Measurements from ENCODE around the gene ENTPD1.
A peak's percentile ranks its signal among the peaks of the same experiment; 100 is the strongest.
"Not testable (repeated sequence)": the region's sequence is repeated elsewhere in the genome, so short reads cannot be mapped to it uniquely, and the experiment has no call there.

Gene ENTPD1, protein sequence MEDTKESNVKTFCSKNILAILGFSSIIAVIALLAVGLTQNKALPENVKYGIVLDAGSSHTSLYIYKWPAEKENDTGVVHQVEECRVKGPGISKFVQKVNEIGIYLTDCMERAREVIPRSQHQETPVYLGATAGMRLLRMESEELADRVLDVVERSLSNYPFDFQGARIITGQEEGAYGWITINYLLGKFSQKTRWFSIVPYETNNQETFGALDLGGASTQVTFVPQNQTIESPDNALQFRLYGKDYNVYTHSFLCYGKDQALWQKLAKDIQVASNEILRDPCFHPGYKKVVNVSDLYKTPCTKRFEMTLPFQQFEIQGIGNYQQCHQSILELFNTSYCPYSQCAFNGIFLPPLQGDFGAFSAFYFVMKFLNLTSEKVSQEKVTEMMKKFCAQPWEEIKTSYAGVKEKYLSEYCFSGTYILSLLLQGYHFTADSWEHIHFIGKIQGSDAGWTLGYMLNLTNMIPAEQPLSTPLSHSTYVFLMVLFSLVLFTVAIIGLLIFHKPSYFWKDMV

DNA sequence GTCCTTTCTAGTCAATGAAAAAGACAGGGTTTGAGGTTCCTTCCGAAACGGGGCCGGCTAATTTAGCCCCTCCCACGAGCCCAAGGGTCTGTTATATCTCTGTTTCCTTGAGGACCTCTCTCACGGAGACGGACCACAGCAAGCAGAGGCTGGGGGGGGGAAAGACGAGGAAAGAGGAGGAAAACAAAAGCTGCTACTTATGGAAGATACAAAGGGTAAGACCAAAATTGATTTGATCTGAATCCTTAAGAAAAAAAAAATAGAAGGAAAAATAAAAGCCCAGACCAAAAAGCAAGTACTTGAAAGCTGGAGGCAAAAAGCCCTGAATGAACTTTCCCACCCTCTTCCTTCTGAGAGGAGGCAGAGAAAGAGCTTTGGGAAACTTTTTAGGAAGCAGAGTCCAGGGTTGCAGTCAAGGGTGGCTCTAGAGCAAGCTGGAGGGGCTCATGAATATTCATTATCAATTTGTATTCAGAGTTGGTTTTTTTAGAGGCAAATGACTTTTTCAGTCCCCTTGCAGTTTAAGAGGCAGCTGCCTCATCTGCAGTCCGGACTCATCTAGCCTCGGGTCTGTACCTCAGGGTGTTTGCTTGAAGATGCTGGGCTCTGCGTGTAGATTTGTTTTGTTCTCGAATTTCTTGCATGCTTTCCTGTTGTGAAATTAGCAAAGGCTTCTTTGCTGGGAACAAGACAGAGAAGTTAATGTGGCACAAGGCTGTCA, at the start of gene ENTPD1:
Gene ENTPD1 (plus strand): TSS at position 123 of the 721 bp plus-strand sequence. CDS start 77 bp downstream, at position 200.
- DNase-seq (ENCODE audit: low spot score), result peak; percentile 63

DNA sequence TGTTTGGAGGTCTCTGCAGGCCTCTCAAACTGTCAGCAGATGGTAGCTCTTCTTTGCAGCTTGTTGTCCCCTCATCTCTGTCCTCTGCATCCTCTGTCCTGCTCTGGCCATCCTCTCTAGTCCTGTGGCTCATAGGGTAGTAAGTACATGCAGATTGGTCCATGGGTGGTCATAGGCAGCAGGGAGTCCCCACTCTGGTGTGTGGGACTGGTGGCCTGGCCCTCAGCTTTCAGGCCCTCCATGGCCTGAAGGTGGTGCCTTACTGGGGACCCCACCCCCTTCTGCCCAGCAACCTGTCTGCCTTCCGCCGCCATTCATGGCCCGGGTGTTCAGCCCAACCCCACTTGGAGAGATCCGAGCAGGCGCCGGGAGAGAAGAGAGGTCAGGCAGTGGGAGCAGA, 49.4 kb upstream of the ENTPD1 start:
- no peak for DNase-seq (ENCODE audit: low spot score)

DNA sequence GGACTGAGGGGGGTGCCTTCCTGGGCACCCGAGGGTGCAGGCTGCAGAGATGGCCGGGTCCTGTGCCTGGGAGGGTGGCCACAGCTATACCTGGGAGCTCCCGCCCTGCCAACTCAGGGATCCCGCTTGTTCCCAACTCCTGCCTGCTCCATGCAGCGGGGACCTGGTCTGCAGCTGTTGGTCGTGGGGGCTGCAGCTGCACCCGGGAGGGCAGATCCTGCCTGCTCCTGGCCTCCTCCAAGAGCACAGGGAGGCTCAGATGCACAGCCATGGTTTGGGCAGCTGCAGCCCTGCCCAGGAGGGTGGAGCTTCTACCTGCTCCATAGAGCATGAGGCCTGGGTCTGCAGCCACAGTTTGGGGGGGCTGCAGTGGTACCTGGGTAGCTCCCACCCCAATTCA, 49.0 kb upstream of the ENTPD1 start:
- DNase-seq (ENCODE audit: low spot score), result no peak

DNA sequence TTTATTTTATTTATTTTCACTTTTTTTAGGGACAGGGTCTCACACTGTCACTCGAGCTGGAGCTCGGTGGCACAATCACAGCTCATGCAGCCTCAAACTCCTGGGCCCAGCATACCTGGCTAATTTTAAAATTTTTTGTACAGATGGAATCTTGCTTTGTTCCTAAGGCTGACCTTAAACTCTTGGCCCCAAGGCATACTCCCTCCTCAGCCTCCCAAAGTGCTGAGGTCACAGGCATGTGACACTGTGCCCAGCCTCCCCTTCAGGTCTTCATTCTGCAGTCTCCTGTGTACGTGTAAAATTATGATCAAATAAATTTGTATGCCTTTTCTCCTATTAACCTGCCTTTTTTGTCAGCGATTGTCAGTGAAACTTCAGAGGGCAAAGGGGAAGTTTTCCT, 44.5 kb upstream of the ENTPD1 start:
- DNase-seq (ENCODE audit: low spot score), result no peak

DNA sequence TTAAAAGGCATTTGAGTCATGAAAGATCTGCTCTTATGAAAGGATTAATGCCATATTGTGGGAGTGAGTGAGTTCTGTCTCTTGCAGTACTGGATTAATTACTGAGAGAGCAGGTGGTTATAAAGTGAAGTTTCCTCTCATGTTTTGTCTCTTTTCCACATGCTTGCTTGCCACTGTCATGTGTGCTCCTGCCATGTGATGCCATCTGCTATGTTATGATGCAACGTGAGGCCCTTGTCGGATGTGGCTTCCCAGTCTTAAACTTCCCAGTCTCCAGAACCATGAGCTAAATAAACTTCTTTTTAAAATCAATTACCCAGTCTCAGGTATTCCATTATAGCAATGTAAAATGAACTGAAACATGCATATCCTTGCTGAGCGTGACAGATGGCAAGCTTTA, 39.5 kb upstream of the ENTPD1 start:
- no peak for DNase-seq (ENCODE audit: low spot score)

DNA sequence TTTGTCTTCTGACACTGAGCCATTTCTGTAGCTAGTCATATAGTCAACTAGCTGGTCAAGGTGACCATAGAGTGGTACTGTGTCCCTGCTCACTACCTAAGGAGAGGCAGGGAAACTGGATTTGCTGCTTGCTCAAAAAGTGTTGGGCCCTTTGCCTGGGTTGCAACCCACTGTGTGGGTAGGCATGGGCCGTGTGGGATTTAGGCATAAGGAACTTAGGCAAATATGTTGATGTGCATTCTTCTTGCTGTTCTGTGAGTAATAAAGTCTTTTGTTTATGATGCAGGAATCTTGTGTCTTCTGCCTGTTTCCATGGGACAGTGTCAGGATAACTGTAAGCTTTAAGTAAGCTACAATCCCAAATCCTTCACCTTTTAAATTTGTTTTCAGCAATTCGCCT, 39.1 kb upstream of the ENTPD1 start:
- DNase-seq (ENCODE audit: low spot score), result no peak

DNA sequence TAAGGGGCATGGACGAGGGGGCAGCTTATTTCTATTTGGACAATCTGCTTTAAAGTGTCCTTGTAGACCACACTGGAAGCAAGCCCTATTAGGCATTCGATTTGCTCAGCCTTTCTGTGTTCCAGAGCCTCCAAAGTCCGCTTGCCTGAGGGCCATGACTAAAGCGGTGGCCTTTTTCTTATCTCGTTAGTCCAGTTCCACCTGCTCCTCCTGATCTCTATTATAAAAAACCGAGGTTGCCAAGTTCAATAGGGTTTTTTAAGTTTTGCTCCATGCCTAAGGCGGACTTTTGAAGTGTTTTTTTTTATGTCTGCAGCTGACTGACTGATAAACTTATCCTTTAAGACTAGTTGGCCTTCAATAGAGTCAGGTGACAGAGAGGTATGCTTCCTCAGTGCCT, 35.2 kb upstream of the ENTPD1 start:
- DNase-seq (ENCODE audit: low spot score), result not testable (repeated sequence)

DNA sequence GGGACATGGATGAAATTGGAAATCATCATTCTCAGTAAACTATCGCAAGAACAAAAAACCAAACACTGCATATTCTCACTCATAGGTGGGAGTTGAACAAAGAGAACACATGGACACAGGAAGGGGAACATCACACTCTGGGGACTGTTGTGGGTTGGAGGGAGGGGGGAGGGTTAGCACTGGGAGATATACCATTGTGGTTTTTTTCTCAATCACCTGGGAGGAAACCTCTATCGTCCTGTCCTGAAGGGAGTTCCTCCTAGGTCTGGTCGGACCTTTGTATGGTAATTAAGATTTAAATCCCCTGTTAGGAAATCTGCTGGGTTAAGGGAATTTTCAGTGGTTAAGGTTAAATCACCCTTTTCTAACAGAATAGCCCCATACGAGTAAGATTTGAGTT, 33.5 kb upstream of the ENTPD1 start:
- not testable (repeated sequence) for DNase-seq (ENCODE audit: low spot score)

DNA sequence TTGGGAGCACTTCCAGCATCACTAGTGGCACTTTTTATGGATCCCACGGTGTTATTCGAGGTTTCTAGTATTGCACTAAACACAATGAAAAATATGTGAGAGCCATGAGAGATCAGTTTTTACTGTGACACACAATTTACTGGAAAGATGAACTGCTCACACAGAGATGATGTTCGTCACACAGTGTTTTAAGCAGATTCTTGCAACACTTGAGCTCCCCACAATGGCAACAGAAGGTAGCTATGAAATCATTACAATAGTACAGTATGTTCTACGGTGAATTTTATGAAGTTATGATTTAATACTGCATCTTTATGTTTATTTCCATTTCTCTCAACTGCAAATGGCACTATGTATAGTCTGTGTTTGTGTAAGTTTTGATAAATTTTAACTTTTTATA, 27.4 kb upstream of the ENTPD1 start:
- DNase-seq (ENCODE audit: low spot score), result no peak

DNA sequence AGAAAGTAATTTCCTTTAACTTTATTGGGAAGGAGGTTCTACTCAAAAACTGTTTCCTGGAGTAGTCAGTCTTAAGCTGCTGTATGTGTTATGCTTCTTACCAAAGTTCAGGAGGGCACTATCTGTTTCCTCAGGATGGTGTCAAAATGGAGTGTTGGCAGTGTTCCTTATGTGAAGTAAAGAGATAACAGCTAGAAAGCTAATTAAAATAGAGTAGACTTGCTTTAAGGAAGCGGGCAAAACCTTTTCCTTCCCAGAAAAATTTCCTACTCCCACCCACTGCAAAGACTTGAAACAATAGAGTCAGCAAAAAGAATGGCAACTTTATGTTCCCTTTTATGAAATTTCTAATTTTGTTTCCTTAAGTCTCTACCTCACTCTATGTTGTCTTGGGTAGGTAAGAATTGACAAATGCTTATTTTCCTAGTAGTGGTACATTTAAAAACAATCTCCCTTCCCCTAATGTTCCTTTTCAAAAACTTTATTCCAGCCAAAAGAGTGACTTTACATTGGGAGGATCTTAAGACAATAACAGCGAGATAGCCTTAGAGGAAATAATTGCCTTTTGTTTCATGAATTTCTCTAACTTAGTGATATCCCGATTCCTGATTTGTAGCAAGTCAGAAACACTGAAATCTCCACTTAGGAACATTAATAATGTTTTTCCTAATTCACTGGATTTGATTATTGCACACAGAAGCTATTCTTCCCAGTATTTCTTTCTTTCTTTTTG, 26.5 kb upstream of the ENTPD1 start:
- DNase-seq (ENCODE audit: low spot score), result no peak

DNA sequence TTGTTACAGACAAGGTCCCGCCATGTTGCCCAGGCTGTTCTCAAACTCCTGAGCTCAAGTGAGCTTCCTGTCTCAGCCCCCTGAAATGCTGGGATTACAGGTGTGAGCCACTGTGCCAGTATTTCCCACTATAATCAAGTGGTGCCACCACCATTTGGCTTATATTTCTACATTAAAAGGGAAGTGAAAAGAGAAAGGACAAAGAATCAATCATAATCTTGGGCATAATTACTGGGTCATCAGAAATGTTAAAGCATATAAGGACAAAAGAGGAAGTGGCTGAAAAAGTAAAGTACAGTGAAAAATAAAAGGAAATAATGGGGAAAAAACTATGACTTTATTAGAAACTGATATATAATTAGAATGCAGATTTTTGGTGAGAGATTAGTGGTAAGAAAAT, 25.7 kb upstream of the ENTPD1 start:
- DNase-seq (ENCODE audit: low spot score), result no peak

DNA sequence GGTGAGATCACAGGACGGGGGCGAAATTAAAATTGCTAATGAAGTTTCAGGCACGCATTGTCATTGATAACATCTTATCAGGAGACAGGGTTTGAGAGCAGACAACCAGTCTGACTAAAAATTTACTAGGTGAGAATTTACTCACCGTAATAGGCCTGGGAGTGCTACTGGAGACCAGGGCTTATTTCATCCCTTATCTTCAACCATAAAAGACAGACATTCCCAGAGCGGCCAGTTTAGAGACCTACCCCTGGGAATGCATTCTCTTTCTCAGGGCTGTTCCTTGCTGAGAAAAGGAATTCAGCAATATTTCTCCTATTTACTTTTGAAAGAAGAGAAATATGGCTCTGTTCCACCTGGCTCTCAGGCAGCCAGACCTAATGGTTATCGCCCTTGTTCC, 23.1 kb upstream of the ENTPD1 start:
- DNase-seq (ENCODE audit: low spot score), result not testable (repeated sequence)

DNA sequence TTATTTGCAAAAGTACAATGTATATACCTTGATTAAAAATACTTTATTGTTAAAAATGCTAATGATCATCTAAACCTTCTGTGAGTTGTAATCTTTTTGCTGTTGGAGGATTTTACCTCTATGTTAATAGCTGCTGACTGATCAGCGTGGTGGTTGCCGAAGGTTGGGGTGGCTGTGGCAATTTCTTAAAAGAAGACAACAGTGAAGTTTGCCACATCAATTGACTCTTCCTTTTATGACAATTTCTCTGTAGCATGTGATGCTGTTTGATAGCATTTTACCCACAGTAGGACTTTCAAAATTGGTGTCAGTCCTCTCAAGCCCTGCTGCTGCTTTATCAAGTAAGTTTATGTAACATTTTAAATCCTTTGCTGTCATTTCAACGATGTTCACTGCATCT, 16.9 kb upstream of the ENTPD1 start:
- DNase-seq (ENCODE audit: low spot score), result no peak

DNA sequence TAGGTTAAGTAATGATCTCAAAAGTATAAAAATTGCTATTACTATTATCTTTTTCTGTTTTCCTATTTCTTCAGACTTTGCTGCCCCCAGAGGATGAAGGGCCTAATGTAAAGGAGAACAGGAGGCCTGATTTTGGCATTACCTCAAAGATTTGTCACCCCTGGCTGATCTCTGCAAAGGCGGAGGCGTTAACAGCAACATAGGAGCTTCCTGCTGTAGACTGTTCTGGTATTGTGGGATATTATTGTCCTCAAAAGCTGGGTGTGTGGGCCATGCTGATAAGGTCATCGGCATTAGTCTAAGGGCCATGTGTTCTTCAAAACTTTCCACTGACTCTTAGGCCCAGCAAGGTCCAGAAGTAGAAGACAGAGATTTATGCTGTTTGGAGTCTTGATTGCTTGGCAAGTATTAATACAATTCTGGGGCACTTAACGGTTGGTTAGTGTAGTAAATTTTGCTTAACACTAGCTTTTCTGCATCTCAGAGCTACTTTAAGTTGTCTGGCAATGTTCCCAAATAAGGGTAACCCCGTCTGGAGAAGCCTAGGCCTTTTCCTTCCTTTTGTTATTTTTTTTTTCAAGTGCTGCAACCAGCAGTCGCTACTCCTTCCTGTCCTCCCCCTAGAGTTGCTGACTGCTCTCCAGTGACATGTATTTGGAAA, 14.0 kb upstream of the ENTPD1 start:
- peak; percentile 59 for DNase-seq (ENCODE audit: low spot score)

DNA sequence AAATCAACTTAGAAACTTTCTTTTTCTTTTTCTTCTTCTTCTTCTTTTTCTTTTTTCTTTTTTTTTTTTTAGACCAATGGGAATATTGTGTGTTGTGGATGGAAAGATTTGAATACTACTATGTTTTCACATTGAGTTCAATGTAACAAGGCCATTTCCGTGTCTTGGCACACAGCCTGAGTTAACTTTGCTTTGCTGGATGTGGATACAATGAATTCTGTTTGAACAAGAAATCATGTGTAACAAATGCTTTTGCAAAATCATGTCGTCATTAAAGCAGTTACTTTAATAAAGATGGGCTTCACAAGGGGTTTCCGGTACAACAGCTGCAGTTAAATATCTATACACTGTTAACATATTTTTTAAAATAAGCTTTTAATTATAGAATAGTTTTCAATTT, 13.5 kb upstream of the ENTPD1 start:
- no peak for DNase-seq (ENCODE audit: low spot score)

DNA sequence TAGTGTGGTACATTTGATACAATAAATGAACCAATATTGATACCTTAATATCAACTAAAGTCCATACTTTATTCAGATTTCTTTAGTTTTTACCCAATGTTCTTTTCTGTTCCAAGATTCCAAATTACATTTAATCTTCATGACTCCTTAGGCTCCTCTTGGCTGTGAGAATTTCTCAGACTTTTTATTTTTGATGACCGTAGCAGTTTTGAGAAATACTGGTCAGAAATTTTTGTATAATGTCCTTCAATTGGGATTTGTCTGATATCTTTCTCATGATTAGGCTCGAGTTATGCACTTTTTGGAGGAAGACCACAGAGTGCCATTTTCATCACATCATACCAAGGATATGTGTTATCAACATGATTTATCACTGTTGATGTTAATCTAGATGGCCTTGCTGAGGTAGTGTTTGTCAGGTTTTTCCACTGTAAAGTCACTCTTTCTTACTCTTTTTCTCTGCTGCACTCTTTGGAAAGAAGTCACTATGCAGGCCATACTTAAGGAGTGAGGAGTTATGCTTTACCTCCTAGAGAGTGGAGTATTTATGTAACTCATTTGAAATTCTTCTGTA, 12.9 kb upstream of the ENTPD1 start:
- no peak for DNase-seq (ENCODE audit: low spot score)

DNA sequence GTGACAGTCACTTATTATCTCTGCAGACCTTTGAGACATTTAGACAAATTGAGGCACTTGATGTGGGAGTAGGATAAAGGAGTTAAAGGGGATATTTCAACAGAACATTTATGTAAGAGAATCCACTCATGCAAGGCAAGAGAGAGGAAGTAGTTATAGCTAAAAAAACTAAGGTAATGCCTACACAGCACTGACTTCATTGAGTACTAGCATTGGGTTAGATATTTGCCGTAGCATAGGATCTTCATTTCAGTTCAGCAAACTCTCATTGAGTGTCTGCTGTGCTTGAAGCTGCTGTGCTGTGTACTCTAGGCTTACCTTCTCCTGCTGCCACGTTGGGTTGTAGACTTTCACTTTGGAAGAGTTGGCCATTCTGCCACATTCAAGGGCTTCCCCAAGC, 10.5 kb upstream of the ENTPD1 start:
- DNase-seq (ENCODE audit: low spot score), result peak; percentile 35

DNA sequence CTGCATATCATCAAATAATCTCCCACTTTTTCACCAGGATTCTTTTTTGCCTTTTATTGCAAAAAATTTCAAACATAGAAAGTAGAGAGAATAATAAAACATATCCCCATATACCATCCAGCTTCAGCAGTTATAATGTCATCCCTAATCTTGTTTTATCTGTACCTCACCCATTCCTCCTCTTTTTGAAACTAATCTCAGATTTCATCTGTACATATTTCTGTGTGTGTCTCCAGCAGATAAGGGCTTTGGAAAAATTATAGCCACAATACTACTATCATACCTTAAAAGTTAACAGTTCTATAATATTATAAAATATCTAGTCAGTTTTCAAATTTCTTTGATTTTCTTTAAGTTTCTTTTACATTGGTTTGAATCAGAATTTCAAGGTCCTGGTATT, 7.6 kb upstream of the ENTPD1 start:
- DNase-seq (ENCODE audit: low spot score), result no peak

DNA sequence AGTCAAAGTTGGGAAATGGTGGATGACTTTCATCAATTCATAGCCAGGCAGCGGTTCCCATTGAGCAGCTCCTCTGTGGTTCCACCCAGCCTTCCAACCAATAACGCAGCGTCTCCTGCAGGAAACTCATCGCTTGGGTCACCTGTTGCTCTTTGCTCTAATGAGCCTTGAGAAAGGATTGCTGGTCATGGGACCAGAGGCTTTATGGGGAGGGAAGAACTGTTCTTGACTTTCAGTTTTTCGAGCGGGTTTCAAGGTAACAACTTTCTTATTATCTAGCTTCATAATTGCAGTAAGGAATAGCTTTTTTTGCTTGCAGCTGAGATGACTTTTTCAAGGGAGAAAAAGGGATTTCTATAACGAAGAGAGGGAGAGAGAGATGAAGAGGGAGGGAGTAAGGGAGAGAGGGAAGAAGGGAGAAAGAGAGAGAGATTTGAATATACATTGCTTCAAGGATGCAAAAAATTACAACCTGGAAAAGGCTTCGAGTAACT, 405 bp upstream of the ENTPD1 start:
- DNase-seq (ENCODE audit: low spot score), result no peak

DNA sequence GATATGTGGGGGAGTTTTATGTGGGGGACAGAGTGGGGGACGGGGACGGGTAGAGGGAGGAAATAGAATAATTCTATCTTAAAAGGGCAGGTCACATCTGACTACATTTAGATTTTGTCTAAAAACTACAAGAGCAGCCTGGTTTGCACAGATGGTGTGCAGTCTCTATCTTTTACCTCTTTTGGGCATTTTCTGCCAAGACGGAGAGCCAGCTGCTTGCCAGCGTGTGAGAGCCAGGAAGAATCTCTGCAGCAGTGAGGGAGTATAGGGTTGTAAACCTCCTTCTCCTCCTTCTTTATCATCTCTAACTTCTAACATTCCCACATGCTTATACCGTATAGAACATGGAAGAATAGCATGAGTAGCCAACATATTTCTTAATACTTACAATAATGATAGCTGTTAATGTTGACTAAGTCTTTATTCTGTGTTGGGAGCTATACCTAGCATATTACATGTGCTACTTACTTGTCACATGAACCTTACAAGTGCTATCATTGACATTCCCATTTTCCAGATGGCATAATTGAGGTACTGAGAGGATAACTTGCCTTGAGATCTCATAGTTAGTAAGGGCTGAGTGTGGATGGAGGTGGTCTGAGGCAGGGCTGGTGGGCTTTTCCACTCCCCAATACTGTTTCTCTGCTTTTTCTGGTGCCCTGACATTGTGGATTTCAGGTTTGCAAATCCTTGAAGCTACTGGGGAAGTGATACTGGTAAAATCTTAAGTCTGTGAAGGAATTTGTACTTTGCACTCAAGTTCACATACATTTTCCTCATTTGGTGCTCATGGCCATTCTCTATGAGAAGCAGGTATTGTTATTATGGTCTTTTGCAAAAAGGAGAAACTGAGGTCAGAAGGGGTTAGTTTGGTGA, 1.1 kb downstream of the ENTPD1 start:
- DNase-seq (ENCODE audit: low spot score), result peak; percentile 35

All from germinal center (tissue), 1 donor.